Activated naive CD4-positive, alpha-beta T cell (primary cell): ENCODE measurements around the gene GSKIP.

Experiments used
- DNase-seq, 4 experiments: peaks; one replicate each; lab custom pipeline; 2025; lab: John Stamatoyannopoulos, UW

GSKIP gene

DNA sequence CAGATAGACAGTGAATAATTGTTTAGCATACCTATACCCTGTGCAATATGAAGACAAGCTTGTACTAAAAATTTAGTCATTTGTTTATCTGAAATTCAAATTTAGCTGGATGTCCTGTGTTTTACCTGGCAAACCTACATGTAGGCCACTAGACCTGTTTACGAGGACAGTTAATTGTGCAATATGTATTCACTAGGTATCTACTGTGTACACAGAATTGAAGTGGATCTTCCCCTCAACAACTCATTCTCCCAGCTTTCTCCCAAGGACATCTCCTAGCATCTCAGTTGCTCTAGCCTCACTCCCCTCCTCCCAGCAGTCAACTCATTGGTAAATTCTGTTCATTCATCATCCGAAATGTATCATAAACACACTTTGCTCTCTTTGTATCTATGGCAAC, 53.9 kb downstream of the GSKIP start:
- DNase-seq = no peak

GRCh38 chr14:96418075-96418474, 54.7 kb downstream of the GSKIP start:
- DNase-seq = no peak

- DNase-seq = no peak
Measured at GRCh38 chr14:96421236-96421635, 57.9 kb downstream of the GSKIP start.

- no peak for DNase-seq
Measured at GRCh38 chr14:96422992-96423391, 59.7 kb downstream of the GSKIP start.

DNA sequence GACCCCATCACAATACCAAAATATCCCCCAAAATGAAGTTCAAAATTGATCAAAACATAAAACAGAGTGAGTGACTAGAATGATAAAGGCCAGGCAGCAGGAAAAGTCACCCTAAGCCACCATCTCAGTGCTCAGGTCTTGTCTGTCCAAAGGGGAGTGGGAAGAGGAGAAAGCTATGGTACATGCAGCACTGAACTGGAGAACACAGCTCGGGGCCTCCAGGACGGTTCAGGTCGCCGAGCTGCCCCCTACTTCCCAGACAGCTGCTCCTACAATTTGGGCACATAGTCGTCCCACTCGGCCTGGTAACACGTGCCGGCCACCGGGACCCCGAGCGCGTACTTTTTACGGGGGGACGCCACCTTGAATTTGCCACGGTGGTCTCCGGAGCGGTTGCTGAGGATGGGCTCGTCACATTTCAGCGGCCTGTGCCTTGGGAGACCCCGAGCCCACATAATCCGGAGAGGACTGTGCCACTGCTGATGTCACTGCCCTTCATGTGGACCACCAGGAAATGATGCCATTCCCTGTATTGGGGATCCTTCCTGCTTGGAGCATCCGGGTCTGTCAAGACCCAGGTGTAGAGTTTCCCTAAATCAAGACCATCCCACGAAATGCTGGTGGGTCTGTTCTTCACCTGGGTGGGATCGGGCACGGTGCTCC, 60.3 kb downstream of the GSKIP start:
- DNase-seq = no peak

DNA sequence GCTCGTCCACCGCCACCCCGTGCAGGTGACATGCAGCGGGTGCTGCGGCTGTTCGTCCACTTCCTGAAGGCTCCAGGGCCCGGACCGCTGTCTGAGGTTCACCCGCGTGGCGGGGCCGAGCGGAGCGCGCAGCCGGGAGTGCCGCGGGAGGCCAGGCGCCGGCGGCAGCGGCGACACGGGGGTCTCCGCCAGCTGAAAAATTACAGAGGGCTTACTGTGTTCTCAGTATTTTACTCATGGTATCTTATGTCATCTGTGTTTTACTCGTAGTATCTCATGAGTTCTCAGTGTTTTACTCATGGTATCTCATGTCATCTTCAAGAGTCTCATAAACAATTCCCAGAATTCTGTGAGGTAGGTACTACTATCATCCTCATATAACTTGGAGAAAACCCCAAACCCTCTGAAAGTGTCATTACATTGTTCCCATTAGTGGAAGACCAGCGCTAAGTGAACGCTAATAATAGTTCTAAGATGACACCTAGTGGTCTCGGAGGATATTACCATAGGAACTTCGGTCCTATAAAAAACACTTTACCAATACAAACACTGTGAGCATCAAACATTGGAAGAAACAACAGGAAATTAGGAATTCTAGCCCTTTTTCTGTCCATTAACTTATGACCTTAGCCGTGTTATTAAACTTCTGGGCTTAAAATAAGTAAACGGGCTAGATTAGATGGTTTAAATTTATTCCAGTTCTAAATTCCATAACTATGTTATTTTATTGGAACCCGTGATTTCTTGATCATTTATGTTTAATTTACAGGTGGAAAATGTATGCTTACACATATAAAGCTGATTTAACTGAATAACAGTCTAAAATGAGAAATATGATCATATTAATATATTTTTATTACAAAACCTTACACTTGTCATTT, 61.0 kb downstream of the GSKIP start:
- DNase-seq = no peak

GRCh38 chr14:96434040-96434439, 70.7 kb downstream of the GSKIP start:
- no peak for DNase-seq
